ENCODE results near the gene ABHD11.

DNA sequence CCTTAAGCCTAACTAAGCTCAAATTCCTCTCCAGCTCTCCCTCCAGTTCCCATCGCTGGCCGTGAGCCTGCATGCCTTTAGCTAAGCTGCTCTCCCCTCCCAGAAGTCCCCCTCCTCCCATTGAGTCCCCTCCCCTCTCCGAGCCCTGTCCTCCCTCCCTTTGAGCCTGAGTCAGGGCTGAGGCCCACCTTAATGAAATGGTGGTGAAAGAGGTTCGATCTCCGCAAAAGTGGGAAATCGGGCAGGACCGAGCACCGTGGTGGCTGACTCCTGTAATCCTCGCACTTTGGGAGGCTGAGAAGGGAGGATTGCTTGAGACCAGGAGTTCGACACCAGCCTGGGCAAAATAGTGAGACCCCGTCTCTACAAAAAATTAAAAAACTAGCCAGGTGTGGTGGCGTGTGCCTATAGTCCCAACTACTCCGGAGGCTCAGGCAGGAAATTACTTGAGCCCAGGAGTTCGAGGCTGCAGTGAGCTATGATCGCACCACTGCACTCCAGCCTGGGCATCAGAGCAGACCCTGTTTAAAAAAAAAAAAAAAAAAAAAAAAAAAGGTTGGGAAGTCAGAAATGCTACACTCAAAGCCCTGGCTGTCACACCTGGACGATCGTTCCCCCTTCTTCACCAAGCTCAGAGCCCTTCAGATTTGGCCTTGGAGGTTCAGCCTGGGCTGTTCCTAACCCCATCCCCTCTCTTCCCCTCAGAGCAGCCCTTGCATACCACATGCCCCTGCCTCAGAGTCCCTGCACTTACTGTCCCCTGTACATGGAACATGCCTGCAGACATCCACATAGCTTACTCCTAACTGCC lies 32.5 kb upstream of the ABHD11 start:
- TF ChIP-seq, protein P1, sequence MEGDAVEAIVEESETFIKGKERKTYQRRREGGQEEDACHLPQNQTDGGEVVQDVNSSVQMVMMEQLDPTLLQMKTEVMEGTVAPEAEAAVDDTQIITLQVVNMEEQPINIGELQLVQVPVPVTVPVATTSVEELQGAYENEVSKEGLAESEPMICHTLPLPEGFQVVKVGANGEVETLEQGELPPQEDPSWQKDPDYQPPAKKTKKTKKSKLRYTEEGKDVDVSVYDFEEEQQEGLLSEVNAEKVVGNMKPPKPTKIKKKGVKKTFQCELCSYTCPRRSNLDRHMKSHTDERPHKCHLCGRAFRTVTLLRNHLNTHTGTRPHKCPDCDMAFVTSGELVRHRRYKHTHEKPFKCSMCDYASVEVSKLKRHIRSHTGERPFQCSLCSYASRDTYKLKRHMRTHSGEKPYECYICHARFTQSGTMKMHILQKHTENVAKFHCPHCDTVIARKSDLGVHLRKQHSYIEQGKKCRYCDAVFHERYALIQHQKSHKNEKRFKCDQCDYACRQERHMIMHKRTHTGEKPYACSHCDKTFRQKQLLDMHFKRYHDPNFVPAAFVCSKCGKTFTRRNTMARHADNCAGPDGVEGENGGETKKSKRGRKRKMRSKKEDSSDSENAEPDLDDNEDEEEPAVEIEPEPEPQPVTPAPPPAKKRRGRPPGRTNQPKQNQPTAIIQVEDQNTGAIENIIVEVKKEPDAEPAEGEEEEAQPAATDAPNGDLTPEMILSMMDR (IDR thresholded peaks at IDR 0.05; ENCODE audit: low read depth, low read length, poor library complexity, severe bottlenecking), result no peak
- TF ChIP-seq EZH2phosphoT487 (IDR thresholded peaks at IDR 0.05; ENCODE audit: borderline replicate concordance, low read length), result no peak

Data from DOHH2 (cell line).